HG03558 (cell line): Measurements from ENCODE around the gene ANGEL1.

Experiments used
- ATAC-seq: cut with Tn5 transposase; IDR thresholded peaks from one replicate; pipeline ENCODE4 v1.9.1; 2021; ENCODE audit warnings: moderate number of reproducible peaks; ENCODE audit not compliant: unreplicated experiment; ENCODE audit errors: extremely low read depth

ANGEL1 gene

DNA sequence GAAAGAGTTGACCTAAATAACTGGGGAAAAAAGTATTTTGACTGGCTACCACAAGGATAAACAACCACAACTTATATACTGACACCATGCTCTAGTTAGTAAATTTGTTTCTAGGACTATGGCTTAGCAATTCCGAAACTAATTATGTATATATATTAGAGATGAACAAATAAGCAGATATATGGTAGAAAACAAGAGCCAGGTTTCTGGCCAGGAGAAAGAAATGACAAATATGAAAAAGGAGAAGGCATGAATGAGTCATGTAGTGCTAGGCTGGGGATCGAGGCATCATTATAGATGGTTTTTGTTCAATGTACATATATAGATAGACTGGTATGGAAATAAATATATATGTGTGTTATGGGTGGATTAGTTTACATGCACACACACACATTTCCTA is 8.0 kb upstream of the ANGEL1 start:
- no peak for ATAC-seq

DNA sequence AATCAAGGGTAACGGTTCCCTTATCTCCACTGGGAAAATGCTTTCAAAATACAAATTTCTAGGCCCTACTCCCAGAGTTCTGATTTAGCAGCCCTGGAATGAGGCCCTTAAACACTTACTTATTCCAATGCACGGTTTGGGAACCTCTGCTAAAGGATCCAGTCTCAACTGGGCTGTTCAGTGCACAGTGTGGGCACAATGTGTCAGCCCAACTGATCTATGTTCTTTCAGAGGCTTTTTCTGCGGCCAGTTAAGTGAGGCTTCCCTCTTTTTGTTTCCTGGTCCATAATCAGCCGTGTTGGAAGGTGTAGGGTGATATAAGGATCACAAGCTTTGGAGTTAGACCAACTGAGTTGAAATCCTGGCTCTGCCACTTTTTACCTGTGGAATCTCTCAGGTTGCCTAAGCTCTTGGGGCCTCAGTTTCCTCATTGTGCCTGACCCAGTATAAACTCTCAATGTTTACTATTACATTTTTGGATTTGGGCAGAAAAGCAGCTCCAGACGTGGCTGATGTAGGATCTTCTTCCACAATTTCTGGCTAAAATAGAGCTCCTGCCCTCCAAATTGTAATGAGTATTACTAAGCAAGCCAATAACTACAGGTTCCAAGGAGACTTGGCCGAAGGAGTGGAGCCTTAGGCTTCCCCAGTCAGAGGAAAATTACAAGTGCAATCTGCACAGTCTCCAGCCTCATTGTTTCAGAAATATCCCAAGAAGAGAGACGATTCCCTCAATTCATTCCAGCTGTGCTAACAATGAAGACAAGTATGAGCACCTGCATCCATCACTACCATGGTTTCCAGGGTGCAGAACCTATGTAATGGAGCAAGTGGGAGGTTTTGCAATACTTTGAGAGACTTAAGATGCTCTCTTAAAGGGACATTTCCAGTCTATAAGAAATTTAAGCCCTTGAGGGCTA is 2.3 kb upstream of the ANGEL1 start:
- no peak for ATAC-seq

DNA sequence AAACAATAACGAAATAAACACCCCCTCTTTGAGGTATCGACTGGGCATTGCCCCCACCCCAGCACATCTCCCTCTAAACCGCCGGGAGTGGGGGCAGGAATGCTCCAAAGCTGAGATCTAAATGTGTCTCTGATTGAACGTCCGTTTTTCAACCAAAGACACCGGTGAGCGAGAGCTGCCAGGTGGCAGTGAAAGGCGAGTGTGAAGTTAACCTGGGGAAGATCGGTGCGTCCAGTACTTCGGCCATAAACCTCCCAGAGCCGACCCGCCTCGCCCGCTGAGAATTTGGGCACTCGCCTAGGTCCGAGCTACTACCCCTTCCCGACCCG is 625 bp downstream of the ANGEL1 start:
- ATAC-seq, result no peak

DNA sequence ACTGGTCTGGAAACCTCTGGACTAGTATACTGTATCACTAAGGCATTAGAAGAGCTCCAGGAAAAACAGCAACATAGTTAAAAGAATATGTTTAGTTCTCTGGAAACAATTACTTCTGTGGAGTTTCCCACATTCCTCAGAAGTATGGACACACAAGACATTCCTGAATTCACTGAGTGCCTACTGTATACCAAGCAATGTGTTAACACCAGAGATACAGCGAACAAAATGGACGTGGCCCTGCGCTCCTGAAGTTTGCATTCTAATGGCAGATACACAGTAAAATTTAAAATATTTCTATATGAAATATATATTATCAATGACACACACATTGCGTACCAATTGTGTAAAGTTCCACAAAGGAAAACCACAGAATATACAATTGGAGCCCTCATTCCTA is 1.1 kb downstream of the ANGEL1 start:
- no peak for ATAC-seq

DNA sequence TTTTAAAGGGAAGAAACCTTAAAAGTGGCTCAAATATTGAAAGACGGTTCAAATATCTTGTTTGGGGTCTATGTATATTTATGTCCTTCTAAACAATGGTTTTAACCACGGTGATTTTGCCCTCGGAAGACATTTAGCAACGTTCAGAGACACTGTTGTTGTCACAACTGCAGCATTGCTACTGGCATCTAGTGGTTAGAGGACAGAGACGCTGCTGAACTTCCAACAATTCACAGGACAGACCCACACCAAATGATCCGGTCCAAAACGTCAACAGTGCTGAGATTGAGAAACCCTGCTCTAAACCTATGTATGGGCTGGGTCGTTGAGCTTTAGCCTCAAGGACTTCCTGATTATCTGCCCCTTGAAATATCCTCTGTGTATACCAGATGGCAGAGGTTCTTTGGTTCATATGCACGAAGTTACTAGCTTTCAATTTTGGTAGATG is 1.7 kb downstream of the ANGEL1 start:
- no peak for ATAC-seq

DNA sequence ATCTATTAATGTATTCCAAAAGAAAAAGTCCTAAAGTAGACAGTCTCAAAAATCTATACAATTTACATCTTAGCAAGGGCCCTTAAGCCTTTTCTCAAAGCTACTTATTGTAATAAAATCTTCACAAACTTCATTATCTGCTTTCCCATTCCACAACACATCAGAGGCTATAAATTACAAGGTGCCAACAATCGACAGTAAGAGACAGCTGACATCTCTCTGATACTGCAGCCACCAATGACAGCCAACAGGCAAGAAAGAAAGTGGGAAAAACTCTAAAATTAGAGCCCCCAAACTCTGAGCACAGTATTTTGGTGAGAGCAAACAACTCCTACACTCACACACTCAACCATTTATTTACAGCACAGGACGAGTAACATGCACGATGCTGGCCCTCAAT is 2.2 kb downstream of the ANGEL1 start:
- ATAC-seq, result no peak

DNA sequence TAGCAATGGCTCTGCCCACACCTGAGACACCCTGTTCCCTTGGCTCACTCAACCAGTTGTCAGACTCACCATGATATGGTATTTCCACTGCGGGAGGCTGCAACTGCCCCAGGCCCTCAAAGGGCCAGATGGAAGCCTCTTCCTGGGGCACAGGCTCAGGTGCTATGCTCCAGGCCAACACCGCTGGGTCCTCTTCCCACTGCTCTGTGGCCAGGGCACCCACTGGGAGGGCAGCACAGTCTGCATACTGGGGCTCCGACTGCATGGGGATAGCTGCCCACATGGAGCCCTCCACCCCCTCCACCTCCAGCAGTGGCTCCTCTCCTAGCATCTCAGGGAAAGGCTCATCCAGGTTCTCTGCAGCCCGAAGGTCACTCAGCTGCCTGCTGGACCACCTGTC is 3.7 kb downstream of the ANGEL1 start:
- no peak for ATAC-seq

DNA sequence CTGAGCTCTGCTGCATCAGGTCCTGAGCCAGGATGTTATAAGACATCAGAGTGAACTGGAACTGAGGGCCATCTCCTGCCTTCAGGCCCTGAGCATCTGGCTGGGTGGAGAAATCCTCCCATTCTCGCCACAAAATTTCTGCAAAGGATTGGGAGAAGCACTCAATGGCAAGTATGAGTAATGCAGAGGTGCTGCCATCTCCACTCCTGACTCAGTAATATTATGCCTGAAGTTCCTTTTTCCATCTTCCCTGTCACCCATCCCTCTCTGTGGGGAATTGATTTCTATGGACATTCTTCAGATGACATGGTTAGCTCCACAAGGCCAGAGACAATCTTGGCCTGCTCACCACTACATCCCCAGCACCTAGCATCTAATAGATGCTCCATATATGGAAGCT is 4.7 kb downstream of the ANGEL1 start:
- ATAC-seq, result no peak

DNA sequence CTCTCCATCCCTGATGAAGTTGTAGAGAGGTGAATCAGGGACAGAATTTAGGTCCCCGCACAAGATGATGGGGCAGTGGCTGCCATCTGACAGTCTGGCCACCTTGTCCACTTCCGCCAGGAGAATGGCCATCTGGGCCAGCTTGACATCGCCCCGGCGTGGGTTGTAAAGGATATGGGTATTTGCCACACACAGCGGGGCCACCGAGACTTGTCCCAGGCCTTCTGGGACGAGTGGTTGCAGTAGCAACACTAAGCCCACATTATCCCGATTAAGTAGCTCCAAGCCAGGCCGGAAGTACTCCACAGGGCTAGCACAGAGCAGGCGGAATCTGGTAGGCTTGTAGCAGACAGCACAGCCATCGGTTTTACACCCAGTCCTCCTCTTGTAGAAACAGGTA is 6.2 kb downstream of the ANGEL1 start:
- ATAC-seq, result no peak

DNA sequence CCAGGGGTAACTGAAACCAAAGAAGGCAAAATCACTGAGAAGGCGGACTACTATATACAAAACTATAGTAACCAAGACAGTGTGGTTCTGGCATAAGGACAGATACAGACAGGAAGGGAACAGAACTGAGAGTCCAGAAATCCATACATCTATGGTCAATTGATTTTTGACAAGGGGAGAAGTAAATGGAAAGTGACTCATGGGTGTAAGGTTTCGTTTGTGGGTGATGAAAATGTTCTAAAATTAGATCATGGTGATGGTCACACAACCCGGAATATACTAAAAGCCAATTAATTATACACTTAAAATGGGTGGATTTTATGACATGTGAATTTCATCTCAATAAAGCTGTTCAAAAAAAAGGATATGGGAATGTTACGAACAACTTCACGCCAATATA is 18.7 kb downstream of the ANGEL1 start:
- ATAC-seq, result no peak

DNA sequence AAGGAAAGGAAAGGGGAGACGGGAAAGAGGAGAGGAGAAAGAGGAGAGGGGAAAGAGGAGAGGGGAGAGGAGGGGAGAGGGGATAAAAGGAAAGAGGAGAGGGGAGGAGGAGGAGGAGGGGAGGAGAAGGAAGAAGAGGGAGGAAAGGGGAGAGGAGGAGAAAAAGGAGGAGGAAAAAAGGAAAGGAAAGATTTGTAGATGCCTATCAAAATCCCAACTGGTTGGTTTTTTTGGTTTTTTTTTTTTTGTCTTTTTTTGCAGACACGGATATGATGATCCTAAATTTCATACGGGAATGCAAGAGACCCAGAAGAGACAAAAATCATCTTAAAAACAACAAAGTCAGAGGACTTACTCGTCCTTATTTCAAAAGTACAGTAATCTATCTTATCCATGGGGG is 19.4 kb downstream of the ANGEL1 start:
- ATAC-seq, result no peak

DNA sequence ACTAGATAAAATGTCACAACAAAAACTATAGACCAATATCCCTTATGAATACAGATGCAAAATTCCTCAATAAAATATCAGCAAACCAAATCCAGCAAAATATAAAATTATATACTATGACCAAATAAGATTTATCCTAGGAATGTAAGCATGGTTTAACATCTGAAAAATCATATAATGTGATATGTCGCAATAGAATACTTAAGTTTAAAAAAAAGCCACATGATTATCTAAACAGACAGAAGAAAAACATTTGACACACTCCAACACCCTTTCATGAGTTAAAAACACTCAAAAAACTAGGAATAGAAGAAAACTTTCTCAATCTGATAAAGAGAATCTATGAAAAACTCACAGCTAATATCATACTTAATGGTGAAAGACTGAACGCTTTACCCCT is 20.3 kb downstream of the ANGEL1 start:
- ATAC-seq, result no peak

DNA sequence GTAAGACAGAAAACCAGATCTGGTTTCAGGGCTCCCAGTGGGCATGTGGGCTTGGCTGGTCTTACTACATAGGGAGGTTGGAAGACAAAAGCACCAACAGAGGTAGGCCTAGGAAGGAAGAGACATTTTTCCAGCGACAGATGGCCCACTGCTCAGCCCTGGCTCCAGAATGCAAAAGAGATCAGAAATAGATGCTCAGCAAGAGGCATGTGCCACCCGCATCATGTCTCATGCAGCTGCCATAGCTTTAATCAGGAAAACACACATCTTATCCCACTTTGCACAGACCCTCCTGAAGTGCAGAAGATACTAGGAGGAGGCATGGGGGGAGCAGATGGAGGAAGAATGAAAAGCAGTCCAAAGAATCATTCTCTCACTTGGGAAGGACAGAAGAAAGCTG is 26.1 kb downstream of the ANGEL1 start:
- no peak for ATAC-seq

DNA sequence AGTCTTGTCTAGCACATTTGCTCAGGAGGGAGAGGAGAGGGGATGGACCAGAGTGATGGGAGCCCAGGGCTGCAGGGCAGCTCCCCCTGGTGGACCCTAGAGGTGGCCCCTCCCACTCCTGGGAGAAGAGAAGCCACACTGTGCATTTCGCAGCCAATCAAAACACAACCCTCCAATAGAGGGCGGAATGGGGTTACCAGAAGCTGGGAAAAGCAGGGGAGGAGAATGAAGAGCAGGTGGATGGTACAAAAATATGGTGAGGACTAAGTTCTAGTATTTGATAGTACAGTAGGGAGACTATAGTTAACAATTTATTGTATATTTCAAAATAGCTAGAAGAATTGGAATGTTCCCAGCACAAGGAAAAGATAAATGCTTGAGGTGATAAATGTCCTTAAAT is 27.8 kb downstream of the ANGEL1 start:
- ATAC-seq, result no peak

DNA sequence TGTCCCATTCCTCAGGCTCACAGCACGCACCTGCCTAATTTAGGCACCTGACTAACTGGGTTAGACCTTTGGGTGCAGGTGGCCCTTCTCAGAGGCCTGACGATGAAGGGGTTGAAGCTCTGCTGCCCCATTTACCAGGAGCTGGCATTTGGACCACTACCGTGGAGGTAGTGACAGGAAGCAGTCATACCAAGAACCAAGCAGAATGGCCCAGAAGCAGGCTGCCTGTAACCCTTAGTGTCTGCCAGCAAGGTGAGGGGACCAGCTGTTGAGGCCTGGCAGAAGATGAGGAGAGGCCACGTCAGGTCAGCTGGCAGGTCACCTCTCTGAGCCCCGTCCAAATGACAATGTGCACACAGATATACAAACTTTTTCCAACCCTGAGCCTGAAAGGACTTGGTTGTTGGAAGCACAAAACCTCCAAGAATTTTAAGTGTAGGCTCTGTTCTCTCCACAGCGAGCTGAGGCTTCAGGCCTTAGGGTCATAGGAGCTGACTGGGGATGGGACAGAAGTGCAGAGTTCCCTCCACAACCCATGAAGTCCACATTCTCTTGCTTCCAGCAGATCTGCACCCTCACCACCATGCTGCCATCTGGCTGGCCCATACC is 28.3 kb downstream of the ANGEL1 start:
- no peak for ATAC-seq

DNA sequence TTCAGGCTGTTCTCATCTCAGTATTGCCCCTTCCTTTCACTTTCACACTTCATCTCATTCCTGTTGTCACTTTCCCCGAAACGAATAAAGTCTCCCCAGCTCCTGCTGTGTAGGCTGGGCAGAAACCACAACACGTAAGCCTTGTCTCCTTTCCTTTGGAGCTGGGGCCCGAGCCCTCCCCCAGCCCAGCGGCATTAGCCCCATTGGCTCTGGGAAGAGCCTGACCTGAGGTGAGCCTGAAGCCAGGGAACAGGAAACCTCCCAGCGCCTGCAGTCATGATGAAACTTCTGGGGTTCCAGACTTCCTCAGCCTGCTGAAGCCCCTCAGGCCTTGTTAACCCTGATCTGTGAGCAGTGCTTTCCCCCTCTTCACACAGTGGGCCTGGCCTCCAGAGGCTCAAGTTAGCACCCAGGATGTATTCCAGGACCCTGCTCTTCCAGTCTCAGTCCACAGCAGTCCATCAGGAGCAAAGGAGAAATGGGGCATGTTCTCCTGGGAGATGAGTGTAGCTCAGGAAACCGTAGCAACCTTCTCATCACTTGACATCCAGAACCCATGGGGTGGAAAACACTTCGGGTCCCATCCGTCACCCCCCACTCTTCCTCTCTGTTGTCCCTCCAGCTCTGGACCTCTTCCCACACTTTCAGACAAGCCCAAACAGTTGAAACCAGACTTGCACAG is 29.7 kb downstream of the ANGEL1 start:
- ATAC-seq, result no peak

DNA sequence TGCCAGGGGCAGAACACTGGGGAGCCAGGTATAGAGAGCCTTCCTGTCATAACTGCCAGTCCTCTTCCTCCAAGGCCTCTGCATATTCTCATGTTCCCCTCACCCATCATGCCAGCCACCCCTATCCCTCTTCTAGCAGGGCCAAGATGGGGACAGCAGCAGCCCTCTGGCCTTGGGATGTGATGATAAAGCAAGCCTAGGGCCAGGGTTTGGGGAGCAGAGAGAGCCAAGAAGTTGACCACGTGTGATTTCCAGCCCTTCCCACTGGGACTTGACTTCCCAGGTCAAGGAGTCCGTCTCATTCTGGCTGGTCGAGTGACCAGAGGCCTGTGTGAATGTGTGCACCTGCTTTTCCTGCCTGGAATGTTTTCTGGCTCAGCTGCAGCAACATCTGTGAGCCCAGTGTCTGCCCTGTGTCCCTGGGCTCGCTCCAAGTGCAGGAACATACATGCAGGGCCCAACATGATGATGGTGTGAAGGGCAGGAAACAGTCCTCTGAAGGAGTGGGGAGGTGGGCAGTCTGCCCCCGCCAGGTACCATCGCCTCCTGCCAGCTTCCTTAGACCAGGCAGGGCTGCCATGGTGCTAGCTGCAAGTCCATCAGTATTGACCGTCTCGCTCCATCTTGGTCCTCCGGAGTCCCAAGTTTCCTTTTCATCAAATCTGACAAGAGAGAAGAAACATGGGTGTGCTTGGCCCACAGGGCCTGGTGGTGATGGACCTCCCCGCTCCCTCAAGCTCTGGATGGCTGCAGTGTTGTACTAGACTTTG is 30.4 kb downstream of the ANGEL1 start:
- no peak for ATAC-seq

DNA sequence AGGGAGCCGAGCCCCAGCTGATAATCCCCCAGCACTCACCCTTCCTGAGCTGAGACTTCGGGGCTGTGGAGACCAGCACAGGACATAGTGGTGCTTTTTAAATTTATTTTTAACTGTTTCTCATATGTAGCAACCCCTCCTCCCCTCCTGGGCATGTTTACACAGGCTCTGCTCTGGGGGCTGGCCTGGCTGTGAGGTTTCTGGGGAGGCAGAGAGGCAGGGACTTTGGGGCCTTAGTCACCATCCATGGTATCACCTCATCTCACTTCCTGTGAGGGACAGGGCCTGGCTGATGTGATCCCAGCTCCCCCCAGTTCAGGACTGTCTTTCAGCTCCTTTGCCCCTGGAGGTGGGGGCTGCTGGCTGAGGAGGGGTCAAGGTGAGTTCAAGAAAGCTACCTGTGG is 31.0 kb downstream of the ANGEL1 start:
- no peak for ATAC-seq

DNA sequence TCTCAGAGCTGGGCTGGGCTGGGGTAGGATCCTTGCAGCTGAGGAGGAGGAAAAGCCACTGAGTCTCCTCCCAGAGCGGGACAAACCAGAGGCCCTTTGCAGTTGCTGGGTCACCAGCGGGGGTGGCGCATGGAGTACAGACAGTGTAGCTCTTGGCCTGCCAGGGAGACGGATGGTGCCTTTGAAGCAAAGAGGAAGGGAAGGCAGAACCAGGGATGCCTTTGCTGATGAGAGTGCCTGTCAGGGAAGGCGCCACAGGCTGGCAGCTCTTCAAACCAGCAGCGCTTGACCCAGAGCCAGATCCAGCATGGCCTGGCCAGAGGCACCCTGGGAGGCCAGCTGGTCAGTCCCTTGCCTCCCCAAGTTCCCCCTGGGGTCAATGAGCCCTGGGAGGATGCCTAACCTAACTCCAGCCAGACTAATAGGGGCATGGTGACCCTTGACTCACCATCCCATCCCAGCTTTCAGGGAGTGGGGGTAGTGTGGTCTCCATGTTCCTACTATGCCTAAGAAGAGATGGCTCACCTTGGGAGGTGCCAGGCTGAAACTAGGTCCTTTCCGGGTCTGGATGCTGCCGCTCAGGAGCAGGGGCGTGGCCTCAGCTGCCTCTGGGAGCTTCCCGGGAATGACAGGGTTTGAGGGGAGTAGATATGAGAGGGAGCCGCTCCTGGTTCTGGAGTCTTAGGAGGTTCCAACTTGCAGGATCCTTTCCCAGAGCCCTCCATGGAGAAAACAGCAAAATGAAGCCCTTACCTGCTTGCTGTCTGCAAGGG is 31.6 kb downstream of the ANGEL1 start:
- no peak for ATAC-seq

DNA sequence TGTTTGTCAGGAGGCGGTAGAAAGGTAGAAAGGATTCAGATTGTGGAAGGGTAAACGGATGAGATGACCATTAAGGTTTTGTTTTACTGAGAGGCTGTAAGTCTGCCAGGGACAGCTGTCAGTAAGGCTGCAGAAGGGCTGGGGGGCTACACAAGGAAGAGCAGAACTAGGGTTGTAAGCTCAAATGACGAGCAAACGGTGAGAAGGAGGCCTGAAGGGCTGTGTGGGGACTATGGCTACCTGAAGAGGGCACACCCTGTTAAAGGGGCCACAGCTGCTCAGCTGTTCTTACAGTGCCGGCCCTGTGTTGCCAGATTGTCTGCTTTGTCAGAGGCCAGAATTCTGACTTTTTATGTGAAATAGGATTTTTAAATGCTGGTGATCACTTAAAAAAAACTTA is 32.3 kb downstream of the ANGEL1 start:
- no peak for ATAC-seq
